Rectal smooth muscle tissue (tissue), 1 donor: ENCODE data around the gene SPTBN2.

Source experiments
- H3K27ac ChIP-seq: one replicate; pipeline ENCODE4 v1.7.0; 2013; ENCODE audit warnings: low read depth, low read length, inconsistent platforms
- H3K27me3 ChIP-seq: one replicate; pipeline ENCODE4 v1.7.0; 2013; ENCODE audit warnings: low read length; ENCODE audit not compliant: control insufficient read depth, insufficient read depth
- H3K36me3 ChIP-seq: one replicate; pipeline ENCODE4 v1.7.0; 2013; ENCODE audit warnings: low read length; ENCODE audit not compliant: control insufficient read depth, insufficient read depth
- H3K4me1 ChIP-seq: one replicate; pipeline ENCODE4 v1.7.0; 2013; ENCODE audit warnings: low read length; ENCODE audit not compliant: control insufficient read depth, insufficient read depth
- H3K4me3 ChIP-seq: one replicate; pipeline ENCODE4 v1.7.0; 2013; ENCODE audit warnings: low read length
- H3K9ac ChIP-seq: one replicate; pipeline ENCODE4 v1.7.0; 2013; ENCODE audit warnings: low read length

Gene SPTBN2

DNA sequence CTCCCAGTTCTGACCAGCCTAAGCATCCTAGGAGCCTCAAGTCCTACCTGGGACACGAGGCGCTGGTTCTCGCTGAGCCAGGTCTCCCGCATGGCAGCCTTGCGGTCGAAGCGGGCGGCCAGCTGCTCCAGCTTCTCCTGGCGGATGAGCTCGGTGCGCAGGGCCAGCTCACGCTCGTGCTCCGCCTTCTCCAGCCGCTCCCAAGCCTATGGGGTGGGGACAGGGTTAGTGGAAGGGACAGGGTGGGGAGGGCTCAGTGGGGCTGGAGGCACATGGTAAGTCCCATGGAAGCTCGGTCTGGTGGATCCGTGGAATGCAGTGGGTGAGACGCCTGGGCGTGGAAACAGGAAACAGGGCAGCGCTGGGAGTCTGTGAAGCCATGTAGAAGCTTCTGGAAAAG is 20.9 kb downstream of the SPTBN2 start:
- no peak overlapping the region for H3K4me3 ChIP-seq
- no peaks in the 10 kb centered on the region for H3K27me3 ChIP-seq
- H3K36me3 ChIP-seq: no peaks in the 10 kb centered on the region
- H3K4me1 ChIP-seq: no peaks in the 10 kb centered on the region
- H3K9ac ChIP-seq: no peak overlapping the region
- H3K27ac ChIP-seq: no peak overlapping the region

DNA sequence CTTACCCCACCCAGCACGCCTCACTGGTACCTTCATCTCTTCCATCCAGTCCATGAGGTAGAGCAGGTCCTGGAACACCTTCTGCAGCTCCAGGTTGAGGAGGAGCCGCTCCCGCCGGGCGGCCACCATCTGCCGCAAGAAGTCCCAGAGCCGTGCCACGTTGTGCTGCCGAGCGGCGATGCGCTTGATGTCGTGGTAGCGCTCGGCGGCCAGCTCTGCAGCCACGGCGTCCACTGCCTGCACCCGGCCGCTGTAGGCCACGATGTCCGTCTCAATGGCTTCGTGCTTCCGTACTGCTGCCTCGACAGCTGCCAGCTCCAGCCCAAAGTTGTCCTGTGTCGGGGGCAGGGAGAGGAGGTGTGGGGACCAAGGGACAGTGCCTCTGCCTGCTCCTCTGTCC is 21.5 kb downstream of the SPTBN2 start:
- H3K36me3 ChIP-seq: no peaks in the 10 kb centered on the region
- no peak overlapping the region for H3K4me3 ChIP-seq
- no peak overlapping the region for H3K9ac ChIP-seq
- H3K4me1 ChIP-seq: no peaks in the 10 kb centered on the region
- H3K27me3 ChIP-seq: no peaks in the 10 kb centered on the region
- no peak overlapping the region for H3K27ac ChIP-seq

DNA sequence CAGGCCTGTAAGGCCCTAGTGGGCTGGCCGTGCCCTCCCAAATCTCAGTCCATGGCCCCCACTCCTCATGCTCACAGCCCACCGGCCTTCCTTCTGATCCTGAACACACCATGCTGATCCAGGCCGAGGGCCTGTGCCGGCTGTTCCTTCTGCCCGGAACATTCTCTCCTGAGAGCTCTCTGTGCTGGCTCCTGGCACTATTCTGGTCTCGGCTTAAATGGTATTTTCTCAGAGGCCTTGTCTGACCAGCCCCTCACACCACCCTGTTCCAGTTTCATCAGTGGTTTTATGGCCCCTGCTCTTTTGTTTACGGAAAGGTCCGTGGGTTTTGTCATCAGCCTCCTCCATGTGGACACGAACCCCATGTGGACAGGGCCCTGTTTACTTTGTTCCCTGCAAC is 22.0 kb downstream of the SPTBN2 start:
- Histone ChIP-seq H3K4me3 (no peak overlapping the region), H3K27ac (no peak overlapping the region), H3K4me1 (no peaks in the 10 kb centered on the region), H3K36me3 (no peaks in the 10 kb centered on the region), H3K9ac (no peak overlapping the region), H3K27me3 (no peaks in the 10 kb centered on the region)

DNA sequence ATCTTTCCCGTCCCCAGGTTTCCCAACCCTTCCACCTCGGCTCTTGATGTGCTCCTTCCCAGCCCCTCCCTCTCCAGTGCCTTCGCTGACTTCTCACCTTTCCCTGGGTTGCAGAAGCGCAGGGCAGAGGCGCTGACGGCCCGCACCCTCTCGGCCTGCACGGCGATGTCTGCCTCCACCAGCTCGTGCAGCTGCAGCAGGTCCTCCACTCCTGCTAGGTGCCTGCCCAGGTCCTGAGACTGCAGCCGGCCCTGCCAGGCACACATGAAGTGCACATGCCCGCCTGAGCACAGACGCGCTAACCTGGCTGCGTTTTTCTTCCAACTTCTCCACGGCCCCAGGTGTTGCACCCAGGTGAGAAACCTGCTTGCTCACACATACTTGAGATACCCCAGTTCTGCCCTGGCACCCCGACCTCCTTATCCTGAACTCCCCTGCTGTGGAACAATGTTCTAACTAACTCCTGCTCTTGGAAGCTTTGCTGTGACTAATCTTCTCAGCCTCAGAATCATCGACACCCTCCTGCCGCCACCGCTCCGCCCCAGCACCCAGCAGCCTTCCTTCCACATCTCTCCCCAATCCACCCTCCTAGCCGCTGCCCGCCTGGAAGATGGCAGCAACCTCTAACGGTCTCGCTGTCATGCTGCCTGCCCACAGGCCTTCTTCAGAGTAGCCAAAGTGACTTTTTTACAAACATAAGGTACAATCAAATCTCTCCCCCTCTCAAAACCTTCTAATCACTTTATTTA is 23.3 kb downstream of the SPTBN2 start:
- H3K27ac ChIP-seq: no peak overlapping the region
- H3K4me3 ChIP-seq: no peak overlapping the region
- no peaks in the 10 kb centered on the region for H3K4me1 ChIP-seq
- H3K36me3 ChIP-seq: no peaks in the 10 kb centered on the region
- no peaks in the 10 kb centered on the region for H3K27me3 ChIP-seq
- no peak overlapping the region for H3K9ac ChIP-seq

DNA sequence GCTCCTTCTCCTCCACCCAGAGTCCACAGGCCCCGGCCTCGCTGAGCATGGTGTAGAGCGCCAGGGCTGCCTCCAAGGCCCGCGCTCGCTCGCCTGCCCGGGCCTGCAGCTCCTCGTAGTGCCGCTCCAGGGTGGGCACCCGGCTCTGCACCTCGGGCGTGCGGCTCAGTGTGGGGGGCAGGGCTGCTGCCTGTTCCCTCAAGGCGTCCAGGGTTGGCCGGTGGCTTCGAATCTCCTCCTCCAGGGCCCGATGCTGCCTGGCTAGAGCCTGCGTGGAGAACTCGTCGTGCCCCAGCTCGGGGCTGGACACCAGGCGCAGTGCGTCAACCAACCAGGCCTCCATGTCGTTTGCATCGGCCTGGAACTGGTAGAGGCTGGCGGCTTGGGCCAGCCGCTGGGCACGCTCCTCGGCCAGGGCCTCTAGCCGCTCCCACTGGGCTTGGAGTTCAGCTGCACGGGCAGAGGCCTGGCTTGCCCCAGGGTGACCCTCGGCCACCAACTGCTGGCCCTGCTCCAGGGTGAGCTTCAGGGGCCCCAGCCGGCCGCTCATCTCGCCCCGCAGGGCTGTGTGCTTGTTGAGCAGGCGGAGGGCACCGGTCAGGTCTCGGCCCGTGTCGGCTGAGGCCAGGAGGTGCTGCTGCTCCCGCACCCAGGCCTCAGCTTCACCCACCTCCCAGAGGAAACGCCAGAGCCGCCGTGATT is 24.2 kb downstream of the SPTBN2 start:
- no peak overlapping the region for H3K9ac ChIP-seq
- H3K4me3 ChIP-seq: no peak overlapping the region
- no peaks in the 10 kb centered on the region for H3K27me3 ChIP-seq
- H3K27ac ChIP-seq: no peak overlapping the region
- H3K36me3 ChIP-seq: no peaks in the 10 kb centered on the region
- H3K4me1 ChIP-seq: no peaks in the 10 kb centered on the region

DNA sequence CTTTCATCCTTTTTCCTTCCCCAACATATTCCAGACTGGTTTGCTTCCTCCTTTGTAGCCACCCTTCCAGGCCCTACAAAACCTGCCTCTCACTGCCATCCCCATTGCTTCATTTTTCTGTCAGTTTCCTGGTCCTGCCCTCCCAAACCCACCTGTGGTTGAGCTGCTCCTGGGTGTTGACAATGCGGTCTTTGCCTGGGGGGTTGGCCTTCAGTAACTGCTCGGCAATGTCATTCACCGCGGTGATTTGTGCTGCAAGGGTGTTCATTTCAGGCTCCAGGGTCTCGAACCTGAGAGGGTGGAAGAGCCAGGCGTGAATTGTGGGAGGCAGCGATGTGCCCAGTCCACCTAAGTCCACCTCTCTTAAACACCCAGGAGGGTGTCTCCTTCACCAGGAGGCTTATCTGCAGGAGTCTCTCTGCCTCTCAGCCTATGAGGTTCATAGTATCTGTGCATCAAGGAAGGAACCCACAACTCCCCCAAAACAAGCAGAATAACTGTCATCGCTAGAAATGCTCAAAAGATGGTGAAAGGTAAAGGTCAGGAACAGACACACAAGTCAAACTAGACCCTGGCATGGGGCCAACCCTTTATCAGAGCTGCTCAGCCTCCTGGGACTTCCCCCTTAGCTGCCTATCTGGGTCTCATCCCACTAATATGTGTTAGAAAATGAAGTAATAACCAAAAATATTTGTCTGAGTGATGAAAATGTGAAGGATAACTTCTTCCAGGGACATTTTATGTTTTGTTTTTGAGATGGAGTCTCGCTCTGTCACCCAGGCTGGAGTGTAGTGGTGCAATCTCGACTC is 27.4 kb downstream of the SPTBN2 start:
- Histone ChIP-seq H3K36me3 (no peaks in the 10 kb centered on the region), H3K9ac (no peak overlapping the region), H3K4me1 (no peaks in the 10 kb centered on the region), H3K4me3 (no peak overlapping the region), H3K27me3 (no peaks in the 10 kb centered on the region), H3K27ac (no peak overlapping the region)

DNA sequence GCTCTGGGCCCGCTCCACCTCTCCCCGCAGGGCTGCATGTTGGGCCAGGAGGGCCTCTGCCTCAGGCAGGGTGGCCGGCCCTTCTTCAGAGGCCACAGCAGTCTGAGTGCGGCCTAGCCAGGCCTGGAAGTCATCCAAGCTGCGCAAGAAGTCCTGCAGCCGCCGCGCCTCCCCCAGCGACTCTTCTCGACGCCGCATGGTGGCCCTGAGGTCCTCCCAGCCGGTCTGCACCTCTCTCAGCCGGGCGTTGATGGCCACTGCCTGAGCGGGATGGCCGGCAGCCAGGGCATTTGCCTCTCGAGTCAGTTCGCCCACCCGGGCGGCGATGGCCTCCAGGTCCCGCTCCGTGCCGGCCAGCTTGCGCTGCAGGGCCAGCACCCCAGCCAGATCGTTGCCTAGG is 28.3 kb downstream of the SPTBN2 start:
- Histone ChIP-seq H3K27me3 (no peaks in the 10 kb centered on the region), H3K36me3 (no peaks in the 10 kb centered on the region), H3K27ac (no peak overlapping the region), H3K4me3 (no peak overlapping the region), H3K9ac (no peak overlapping the region), H3K4me1 (no peaks in the 10 kb centered on the region)

DNA sequence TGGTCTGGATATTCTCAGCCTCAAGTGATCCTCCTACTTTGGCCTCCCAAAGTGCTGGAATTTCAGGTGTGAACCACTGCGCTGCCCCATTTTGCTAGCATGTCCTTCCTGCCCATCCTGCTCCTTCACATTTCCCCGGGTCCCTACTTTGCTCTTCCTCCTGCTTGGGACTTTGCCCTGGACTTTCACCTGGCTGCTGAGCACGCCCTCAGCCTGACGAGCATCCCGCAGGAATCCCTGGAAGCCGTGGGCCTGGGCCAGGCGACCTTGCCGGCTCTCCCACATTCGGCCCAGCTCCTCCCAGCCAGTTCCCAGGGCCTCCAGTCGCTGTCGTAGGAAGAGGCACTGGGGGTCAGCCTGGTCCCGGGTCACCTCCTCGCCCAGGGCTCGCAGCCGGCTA is 28.7 kb downstream of the SPTBN2 start:
- H3K27me3 ChIP-seq: no peaks in the 10 kb centered on the region
- H3K9ac ChIP-seq: no peak overlapping the region
- no peaks in the 10 kb centered on the region for H3K4me1 ChIP-seq
- no peak overlapping the region for H3K27ac ChIP-seq
- no peak overlapping the region for H3K4me3 ChIP-seq
- H3K36me3 ChIP-seq: no peaks in the 10 kb centered on the region

DNA sequence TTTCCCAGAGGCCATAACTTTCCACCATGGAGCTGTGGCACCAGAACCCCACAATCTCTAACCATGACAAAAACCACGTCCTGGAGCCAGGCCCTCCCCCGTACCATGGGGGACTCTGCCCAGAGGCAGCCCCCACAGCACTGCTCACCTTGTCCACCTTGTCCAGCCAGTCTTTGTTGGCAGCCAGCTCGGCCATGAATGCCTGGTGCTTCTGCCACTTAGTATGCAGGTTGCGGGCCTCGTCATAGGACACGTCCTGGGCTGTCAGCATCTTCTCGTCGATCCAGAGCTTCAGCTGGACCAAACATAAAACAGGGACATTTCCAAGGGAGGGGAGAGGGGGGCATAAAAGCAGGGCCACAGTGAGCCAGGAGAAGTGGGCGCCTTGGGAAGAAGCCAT is 30.5 kb downstream of the SPTBN2 start:
- no peaks in the 10 kb centered on the region for H3K4me1 ChIP-seq
- H3K4me3 ChIP-seq: no peak overlapping the region
- no peak overlapping the region for H3K27ac ChIP-seq
- H3K36me3 ChIP-seq: no peaks in the 10 kb centered on the region
- H3K9ac ChIP-seq: no peak overlapping the region
- H3K27me3 ChIP-seq: no peaks in the 10 kb centered on the region

DNA sequence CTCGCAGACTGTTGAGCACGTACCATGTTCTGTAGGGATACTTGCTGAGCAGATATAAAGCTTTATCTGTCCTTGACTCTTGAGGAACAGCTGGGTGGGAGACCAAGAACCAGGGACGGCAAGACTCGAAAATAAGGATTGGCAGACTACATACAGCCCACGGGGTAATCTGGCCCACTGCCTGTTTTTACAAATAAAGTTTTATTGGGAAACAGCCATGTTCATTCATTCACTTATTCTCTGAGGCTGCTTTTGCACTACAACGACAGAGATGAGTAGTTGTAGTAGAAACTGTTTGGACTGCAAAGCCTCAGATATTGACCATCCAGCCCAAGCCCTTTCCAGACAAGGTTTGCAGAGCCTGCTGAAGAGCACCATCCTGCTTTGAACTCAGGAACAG is 31.0 kb downstream of the SPTBN2 start:
- H3K27ac ChIP-seq: no peak overlapping the region
- H3K4me1 ChIP-seq: no peaks in the 10 kb centered on the region
- no peaks in the 10 kb centered on the region for H3K27me3 ChIP-seq
- H3K9ac ChIP-seq: no peak overlapping the region
- no peak overlapping the region for H3K4me3 ChIP-seq
- H3K36me3 ChIP-seq: no peaks in the 10 kb centered on the region

DNA sequence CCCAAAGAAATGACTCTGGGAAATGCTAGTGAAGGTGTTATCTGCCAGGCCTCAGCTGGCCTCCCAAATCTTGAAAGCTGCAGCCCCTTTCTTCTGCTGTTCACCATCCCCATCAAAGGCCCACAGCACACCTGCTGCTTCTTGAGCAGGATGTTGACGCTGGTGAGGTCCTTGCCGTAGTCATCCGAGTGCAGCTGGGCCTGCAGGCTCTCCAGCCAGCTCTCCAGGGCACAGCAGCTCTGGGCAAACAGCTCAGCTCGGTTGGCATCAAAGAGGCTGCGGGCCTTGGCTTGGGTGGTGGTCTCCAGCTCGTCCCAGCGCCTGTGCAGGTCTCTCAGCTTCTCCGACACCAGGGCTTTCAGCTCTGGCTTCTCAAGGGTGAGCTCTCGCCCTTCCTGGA is 32.9 kb downstream of the SPTBN2 start:
- H3K9ac ChIP-seq: no peak overlapping the region
- H3K4me3 ChIP-seq: no peak overlapping the region
- H3K27ac ChIP-seq: no peak overlapping the region
- H3K27me3 ChIP-seq: no peaks in the 10 kb centered on the region
- no peaks in the 10 kb centered on the region for H3K4me1 ChIP-seq
- no peaks in the 10 kb centered on the region for H3K36me3 ChIP-seq

DNA sequence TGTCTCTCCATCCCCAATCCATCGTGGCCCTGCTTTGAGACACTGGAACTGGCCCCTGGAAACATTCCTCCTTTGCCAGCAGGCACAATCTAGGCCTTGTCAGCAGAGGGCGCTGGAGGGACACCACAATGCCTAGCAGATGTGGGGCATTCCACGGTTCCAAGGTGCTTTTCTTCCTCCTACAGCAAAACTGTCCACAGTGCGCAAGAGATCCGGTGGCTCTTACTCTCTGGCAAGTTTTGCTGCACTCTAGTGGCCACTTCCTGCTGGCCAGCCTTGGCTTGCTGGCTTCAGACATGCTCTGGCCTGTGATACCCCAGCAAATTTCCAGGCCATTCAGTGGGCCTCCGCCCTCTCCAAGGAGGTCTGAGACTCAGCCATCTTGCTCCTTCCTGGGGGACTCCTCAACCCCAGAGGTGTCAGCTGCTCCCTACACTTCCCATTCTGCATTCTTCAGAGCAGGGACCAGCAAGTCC is 34.2 kb downstream of the SPTBN2 start:
- Histone ChIP-seq H3K4me1 (no peaks in the 10 kb centered on the region), H3K27me3 (no peaks in the 10 kb centered on the region), H3K36me3 (no peaks in the 10 kb centered on the region), H3K9ac (no peak overlapping the region), H3K27ac (no peak overlapping the region), H3K4me3 (no peak overlapping the region)
